SK-N-SH treated with all-trans-retinoic acid at 6 μM for 48 hours (cell line): ENCODE data around the gene FAM161B.

ENCODE experiments used
- RARB ChIP-seq: fragments of 250-450 bp; sonication (Bioruptor Pico); IDR thresholded peaks from 2 replicates; pipeline ENCODE4 v1.8.0; 2021; ENCODE audit warnings: mild to moderate bottlenecking, moderate library complexity
- SNAI2 ChIP-seq: fragments of 250-450 bp; sonication (Bioruptor Pico); IDR thresholded peaks from 2 replicates; pipeline ENCODE4 v1.5.0; 2020; ENCODE audit warnings: mild to moderate bottlenecking, moderate library complexity
- TF ChIP-seq, protein P1 (sequence below): fragments of 250-450 bp; sonication (Bioruptor Pico); IDR thresholded peaks from 2 replicates; pipeline ENCODE4 v1.8.0; 2020; ENCODE audit warnings: mild to moderate bottlenecking, moderate library complexity, borderline replicate concordance
- TF ChIP-seq, protein P2 (sequence below): fragments of 250-450 bp; sonication (Bioruptor Pico); IDR thresholded peaks from 2 replicates; pipeline ENCODE4 v1.8.0; 2021; ENCODE audit warnings: low read depth, mild to moderate bottlenecking, moderate library complexity, borderline replicate concordance

DNA sequence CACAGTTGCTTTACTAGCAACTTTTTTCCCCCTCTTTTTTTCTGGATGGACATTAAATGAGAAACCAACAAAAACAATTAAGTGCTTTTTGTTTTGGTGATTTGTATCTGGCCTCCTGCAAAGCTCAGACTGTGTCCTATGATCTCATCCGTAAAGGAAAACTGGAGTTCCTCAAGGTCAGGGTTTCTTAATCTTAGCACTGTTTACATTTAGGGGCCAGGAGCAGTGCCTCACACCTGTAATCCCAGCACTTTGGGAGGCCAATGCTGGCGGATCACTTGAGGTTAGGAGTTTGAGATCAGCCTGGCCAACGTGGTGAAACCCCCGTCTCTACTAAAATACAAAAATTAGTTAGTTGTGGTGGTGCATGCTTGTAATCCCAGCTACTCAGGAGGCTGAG, 41.2 kb upstream of the FAM161B start:
- TF ChIP-seq RARB (CRISPR knock-in tag): no peak
- TF ChIP-seq, protein P1, sequence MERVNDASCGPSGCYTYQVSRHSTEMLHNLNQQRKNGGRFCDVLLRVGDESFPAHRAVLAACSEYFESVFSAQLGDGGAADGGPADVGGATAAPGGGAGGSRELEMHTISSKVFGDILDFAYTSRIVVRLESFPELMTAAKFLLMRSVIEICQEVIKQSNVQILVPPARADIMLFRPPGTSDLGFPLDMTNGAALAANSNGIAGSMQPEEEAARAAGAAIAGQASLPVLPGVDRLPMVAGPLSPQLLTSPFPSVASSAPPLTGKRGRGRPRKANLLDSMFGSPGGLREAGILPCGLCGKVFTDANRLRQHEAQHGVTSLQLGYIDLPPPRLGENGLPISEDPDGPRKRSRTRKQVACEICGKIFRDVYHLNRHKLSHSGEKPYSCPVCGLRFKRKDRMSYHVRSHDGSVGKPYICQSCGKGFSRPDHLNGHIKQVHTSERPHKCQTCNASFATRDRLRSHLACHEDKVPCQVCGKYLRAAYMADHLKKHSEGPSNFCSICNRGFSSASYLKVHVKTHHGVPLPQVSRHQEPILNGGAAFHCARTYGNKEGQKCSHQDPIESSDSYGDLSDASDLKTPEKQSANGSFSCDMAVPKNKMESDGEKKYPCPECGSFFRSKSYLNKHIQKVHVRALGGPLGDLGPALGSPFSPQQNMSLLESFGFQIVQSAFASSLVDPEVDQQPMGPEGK (CRISPR knock-in tag): no peak
- no peak for TF ChIP-seq SNAI2 (CRISPR knock-in tag)
- TF ChIP-seq, protein P2, sequence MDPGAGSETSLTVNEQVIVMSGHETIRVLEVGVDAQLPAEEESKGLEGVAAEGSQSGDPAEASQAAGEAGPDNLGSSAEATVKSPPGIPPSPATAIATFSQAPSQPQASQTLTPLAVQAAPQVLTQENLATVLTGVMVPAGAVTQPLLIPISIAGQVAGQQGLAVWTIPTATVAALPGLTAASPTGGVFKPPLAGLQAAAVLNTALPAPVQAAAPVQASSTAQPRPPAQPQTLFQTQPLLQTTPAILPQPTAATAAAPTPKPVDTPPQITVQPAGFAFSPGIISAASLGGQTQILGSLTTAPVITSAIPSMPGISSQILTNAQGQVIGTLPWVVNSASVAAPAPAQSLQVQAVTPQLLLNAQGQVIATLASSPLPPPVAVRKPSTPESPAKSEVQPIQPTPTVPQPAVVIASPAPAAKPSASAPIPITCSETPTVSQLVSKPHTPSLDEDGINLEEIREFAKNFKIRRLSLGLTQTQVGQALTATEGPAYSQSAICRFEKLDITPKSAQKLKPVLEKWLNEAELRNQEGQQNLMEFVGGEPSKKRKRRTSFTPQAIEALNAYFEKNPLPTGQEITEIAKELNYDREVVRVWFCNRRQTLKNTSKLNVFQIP: no peak
